Measurements from ENCODE around the gene PLCG2.

- TF ChIP-seq, protein P1, sequence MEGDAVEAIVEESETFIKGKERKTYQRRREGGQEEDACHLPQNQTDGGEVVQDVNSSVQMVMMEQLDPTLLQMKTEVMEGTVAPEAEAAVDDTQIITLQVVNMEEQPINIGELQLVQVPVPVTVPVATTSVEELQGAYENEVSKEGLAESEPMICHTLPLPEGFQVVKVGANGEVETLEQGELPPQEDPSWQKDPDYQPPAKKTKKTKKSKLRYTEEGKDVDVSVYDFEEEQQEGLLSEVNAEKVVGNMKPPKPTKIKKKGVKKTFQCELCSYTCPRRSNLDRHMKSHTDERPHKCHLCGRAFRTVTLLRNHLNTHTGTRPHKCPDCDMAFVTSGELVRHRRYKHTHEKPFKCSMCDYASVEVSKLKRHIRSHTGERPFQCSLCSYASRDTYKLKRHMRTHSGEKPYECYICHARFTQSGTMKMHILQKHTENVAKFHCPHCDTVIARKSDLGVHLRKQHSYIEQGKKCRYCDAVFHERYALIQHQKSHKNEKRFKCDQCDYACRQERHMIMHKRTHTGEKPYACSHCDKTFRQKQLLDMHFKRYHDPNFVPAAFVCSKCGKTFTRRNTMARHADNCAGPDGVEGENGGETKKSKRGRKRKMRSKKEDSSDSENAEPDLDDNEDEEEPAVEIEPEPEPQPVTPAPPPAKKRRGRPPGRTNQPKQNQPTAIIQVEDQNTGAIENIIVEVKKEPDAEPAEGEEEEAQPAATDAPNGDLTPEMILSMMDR (IDR thresholded peaks at IDR 0.05) = no peak
- TF ChIP-seq POLR2A (IDR thresholded peaks at IDR 0.05) = no peak
These were observed 29.9 kb downstream of the PLCG2 start for GRCh38 chr16:81808933-81809480.
